GM19099 (cell line): ENCODE results near the gene PNP.

Experiments used
- POLR2A ChIP-seq: IDR thresholded peaks from 3 replicates; pipeline ENCODE4 v1.6.1; 2011; ENCODE audit warnings: low read depth; ENCODE audit not compliant: insufficient read length; ENCODE audit errors: extremely low read depth

Gene PNP

GRCh38 chr14:20499108-20499507 lies 29.9 kb downstream of the PNP start:
- TF ChIP-seq POLR2A = no peak

GRCh38 chr14:20499881-20500280 lies 30.7 kb downstream of the PNP start:
- no peak for TF ChIP-seq POLR2A

- TF ChIP-seq POLR2A = no peak
Observed at GRCh38 chr14:20501346-20501745, 32.1 kb downstream of the PNP start.

GRCh38 chr14:20503898-20504297 lies 34.7 kb downstream of the PNP start:
- TF ChIP-seq POLR2A = no peak

GRCh38 chr14:20508367-20508766 lies 39.2 kb downstream of the PNP start:
- TF ChIP-seq POLR2A = no peak

GRCh38 chr14:20512177-20512905 lies 43.1 kb downstream of the PNP start:
- TF ChIP-seq POLR2A = no peak

- no peak for TF ChIP-seq POLR2A
Observed at GRCh38 chr14:20515846-20516245, 46.6 kb downstream of the PNP start.

- no peak for TF ChIP-seq POLR2A
Observed at GRCh38 chr14:20516921-20517320, 47.7 kb downstream of the PNP start.

GRCh38 chr14:20522332-20522731 lies 53.1 kb downstream of the PNP start:
- no peak for TF ChIP-seq POLR2A

GRCh38 chr14:20524027-20524426 lies 54.8 kb downstream of the PNP start:
- no peak for TF ChIP-seq POLR2A
